Measurements from ENCODE around the gene MAP7D1.
"Not testable (repeated sequence)": the region's sequence is repeated elsewhere in the genome, so short reads cannot be mapped to it uniquely, and the experiment has no call there.

The MAP7D1 gene

DNA sequence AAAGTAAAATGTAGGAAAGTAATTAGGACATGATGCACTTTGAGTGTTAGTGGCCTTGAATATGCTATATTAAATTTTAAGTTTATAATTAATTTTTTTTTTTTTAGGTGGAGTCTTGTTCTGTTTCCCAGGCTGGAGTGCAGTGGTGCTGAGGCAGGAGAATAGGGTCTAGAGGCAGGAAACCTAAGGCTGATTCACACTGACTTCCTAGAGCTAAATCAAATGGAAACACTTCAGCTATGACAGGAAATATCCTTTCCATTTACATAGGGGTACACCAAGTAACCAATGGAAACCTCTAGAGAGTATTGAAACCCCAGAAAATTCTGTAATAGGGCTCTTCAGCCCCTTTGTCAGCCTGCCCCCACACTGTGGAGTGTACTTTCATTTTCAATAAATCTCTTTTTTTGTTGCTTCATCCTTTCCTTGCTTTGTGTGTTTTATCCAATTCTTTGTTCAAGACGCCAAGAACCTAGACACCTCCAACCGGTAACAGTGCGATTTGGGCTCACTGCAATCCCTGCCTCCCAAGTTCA is 50.4 kb downstream of the MAP7D1 start:
- no peak for DNase-seq

DNA sequence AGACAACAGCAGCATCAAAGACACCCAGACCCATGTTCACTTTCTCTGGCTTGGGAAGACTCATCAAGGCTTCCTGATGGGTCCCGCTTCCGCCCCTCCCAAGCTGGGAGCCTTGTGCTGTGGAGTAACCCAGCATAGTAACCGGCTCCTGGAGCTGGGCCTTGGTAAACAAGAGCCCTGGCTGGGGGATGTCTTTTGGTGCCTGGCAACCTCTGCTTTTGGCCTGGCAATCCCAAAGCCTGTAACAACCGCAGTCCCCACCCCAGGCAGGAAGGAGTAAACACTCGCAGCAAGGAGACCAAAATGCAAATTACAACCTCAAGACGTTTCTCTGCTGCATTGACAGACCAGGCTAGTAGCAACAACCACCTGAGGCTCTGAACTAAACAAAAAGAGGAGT is 51.4 kb downstream of the MAP7D1 start:
- no peak for DNase-seq

DNA sequence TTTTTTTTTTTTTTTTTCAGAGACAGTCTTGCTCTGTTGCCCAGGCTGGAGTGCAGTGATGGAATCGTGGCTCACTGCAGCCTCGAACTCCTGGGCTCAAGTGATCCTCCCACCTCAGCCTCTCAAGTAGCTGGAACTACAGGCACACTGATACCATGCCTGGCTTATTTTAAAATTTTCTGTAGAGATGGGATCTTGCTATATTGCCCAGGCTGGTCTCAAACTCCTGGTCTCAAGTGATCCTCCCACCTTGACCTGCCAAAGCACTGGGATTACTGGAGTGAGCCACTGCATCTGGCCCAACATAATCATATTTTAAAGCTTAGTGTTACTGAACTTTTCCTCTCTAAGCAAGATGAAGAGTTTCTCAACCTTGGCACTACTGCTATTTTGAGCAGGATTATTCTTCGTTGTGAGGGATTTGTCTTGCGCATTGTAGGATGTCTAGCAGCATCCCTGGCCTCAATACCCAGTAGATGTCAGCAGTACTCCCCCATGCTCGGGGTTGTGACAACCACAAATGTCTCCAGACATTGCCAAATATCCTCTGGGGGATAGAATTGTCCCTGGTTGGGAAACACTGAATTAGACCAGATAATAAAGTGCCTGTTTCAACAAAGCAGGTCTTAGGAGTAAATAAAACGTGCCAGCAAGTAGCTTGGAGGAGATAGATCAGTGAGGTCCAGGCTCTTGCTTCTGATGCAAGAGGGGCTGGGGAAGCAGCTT is 53.2 kb downstream of the MAP7D1 start:
- no peak for DNase-seq

DNA sequence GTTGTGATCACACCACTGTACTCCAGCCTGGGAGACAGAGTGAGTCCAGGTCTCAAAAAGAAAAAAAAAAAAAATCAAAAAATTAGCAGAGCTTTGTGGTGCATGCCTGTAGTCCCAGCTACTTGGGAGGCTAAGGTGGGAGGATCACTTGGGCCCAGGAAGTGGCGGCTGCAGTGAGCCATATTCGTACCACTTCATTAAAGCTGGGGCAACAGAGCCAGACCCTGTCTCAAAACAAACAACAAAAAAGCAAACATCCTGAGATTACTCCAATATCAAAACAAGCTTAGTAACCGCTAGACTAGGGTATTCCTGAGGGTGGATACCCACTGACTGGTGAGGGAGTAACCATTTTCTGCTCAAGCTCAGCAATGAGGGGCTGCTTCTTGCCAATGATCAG is 55.3 kb downstream of the MAP7D1 start:
- DNase-seq = no peak

DNA sequence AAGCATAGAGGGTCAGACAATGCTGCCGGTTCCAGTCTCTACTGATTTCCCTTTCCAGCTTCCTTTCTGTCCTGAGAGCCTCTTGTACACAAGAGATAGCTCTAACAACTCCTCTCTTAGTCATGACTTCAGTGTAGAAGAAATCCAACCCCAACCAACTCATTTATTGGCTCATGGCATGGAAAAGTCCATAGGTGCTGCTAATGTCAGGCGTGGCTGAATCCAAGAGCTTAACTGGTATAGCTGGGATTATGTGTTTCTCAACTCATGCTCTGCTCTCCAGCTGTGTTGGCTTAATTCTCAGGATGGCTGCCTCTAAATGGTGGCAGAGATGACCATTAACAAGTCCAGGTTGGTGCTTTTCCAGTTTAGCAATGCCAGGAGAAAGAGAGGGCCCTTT is 55.9 kb downstream of the MAP7D1 start:
- DNase-seq = no peak

DNA sequence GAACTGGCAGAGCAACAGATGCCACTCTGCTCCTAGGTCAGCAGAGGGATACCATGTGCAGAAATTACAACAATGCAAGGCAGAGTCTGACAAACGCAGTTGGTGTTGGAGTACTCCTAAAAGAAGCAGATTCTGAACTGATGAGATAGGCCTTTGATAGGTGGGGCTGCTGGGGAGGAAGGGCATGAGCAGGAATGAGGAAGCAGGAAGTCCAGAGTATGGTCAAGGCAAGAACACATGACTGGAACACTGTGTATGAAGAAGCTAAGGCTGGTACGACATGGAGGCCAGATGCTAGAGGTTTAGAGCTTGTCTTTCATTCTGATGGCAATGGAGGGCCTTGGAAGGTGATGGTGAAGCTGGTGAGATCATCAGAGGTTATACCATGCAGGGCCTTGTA is 56.8 kb downstream of the MAP7D1 start:
- no peak for DNase-seq

DNA sequence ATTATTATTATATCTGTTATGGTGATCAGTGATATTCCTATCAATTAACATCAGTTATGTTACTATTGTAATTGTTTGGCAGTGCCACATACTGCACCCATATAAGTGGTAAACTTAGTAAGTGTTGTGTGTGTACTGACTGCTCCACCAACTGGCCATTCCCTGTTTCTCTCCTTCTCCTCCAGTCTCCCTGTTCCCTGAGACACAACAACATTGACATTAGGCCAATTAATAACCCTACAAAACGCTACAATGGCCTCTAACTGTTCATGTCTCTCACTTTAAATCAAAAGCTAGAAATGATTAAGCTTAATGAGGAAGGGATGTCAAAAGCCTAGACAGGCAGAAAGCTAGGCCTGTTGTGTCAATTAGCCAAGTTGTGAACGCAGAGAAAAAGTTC is 61.7 kb downstream of the MAP7D1 start:
- DNase-seq = no peak

DNA sequence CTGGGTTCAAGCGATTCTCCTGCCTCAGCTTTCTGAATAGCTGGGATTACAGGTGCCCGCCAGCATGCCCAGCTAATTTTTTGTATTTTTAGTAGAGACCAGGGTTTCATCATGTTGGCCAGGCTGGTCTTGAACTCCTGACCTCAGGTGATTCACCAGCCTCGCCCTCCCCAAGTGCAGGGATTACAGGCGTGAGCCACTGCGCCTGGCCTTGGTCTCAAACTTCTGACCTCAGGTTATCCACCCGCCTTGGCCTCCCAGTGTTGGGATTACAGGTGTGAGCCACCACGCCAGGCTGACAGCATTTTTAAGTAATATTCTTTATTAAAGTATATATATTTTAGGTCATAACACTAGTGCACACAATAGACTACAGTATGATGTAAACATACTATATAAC is 65.9 kb downstream of the MAP7D1 start:
- DNase-seq = not testable (repeated sequence)

DNA sequence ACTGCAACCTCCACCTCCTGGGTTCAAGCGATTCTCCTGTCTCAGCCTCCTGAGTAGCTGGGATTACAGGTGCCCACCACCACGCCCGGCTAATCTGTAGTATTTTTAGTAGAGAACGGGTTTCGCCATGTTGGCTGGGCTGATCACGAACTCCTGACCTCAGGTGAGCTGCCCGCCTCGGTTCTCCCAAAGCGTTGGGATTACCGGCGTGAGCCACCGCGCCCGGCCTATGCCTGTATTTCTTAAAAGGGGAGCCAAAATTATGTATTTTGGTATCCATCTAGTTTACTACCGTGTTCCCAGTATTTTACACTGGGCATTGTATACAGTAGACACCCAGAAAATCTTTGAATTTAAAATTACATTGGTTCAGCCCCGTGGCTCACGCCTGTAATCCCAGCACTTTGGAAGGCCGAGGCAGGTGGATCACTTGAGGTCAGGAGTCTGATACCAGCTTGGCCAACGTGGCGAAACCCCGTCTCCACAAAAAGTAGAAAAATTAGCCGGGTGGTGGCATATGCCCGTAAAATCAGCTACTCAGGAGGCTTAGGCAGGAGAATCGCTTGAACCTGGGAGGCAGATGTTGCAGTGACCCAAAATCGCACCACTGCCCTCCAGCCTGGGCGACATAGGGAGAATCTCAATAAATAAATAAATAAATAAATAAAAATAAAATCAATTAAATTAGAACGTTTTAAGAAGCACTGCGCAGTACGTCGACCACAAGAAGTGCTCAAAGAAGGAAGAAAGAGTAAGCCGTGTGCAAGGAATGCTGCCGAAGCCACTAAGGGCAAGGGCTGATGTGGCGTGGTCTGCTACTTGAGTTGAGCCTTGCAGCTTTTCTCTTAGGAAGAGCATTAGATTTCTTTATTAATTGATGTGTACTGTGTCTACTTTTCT is 66.8 kb downstream of the MAP7D1 start:
- no peak for DNase-seq

DNA sequence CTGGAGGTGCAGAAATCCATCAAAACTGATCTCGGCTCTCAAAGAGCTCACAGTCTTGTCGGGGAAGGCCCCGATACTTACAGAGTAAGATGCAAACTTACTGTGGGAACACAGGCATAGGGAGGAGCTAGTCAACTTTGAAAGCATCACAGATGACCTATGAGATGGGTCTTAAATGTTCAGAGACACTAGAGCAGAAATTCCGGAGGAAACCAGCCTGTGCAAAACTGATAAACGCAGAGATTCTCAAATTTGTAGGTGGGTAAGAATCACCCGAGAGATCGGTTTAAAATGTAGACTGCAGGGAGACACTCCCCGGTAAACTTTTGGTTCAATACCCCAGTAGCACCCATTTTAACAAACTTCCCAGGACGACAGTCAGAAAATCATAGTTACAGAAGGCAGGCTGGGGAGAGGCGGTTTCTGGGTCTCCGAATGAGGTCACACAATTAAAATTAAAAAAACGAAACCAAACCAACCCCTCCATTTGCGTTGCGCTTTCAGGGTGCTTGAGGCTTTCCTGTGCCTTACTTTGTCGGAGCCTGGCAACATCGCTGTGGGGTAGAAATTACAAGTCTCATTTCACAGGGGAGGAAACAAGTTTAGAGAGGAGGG is 67.5 kb downstream of the MAP7D1 start:
- peak in 1 of 2 experiments; percentile 26 for DNase-seq

DNA sequence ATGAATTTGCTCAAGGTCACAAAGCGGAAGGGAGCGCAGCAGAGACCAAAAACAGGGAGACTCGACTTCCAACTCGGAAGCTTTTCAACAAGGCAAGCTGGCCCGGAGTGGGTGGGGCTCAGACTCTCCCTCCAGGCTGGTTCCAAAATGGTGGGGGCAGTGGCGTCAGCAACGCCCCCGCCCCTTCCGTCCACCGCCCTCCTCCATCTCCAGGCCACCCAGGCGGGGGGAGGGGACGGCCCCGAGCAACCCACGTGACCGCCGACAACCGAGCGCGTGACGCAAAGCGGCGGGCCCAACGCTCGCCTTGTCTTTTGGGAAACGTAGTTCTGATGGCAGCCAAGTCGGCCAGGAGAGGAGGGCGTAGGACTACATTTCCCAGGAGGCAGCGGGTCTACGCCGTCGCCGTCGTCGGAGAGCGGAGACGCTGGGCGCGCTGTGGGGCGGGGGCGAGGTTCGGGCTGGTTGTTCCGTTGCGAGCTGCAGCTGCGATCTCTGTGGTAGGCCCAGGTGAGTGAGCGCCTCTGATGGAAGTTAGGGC is 68.1 kb downstream of the MAP7D1 start, which contains the start of gene THRAP3:
THRAP3 (plus strand) TSS at position 448 of the 541 bp plus-strand sequence. CDS start 58,121 bp downstream, outside the sequence.
- peak; percentile 98 to 99 for DNase-seq

DNA sequence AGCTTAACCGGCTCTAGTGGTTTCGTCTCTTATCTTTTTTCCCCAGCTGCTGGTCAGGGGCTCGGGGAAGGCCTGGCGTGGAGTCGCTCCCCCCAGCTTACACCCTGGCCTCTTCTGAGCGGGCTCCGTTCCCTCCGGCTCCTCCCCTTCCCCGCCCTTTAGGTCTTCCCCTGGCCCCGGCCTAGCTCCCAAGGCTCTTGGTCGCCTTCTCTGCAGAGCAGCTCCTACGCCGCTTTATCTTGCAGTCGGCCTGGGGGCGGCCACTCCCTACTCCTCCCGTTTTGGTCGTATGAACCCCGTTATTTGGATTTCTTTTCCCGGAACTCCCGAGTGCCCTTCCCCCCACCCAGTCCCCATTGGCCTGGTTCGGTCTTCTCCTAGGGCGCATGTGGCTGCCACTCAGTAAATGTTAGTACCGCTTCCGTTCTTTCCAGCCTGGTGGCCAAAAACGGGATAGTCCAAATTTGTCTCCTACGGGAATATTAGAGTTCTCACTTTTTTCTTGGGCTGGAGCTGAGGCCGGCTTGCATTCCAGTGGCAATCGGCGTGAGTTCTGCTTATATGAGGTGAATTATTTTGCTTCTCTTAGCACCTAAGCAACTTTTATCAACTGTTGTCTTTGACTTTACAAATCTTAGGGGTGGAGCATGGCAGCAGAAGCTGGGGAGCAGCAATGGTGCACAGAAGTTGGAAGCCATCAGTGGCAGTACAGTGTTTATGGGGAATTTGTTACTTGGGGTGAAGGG is 68.8 kb downstream of the MAP7D1 start:
- peak in 1 of 2 experiments; percentile 81 for DNase-seq

DNA sequence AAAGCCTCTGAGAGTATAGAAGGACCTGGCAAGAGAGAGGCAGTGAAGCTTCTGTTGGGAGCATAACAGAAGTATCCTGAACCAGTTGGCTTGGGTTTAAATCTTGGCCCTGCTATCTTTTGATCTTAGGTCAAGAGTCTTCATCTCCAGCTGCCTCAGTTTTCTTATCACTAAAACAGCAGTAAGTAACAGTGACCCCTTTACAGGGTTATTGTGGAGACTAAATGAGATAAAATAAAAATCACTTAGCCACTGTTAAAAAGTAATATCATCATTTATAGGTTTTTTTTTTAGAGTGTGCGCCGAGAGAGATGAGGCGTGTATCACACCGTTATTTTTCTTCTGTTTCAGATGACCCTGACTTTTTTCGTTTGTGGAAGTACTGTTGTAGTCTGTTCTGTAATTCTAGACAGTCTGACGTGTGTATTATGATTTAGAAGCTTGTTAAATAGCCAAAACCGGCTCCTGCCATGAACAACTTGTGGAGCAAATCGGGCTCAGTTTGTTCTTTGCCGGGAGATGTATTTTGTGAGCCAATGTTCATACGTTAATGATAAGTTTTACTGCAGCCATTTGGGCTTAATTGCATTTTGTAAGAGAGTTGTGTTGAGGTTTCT is 69.4 kb downstream of the MAP7D1 start:
- no peak for DNase-seq

DNA sequence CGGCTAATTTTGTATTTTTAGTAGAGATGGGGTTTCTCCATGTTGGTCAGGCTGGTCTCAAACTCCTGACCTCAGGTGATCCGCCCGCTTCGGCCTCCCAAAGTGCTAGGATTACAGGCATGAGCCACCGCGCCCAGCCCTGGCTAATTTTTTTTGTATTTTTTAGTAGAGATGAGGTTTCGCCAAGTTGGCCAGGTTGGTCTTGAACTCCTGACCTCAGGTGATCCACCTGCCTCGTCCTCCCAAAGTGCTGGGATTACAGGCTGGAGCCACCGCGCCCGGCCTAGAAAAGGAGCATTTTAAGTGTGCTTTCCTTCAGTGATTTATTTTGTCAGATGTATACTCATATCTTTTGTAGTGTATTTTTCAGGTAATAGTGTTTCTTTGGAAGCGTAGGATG is 74.3 kb downstream of the MAP7D1 start:
- not testable (repeated sequence) for DNase-seq

Measured in NCI-H187 (cell line).